H1 (cell line): ENCODE data around the gene EXT2. TPM values are rescaled to one million over a fixed set of nuclear protein-coding genes. Genes with fewer than 3 reads are reported as not detected.

Experiments used
- CTCF ChIA-PET: fragments of 300-600 bp; sonication (Branson Sonifier 250); formaldehyde crosslinking; loops from one replicate; lab custom pipeline; 2021; ENCODE audit not compliant: partially characterized antibody; lab: Charles Lee
- POLR2A ChIA-PET: fragments of 300-600 bp; sonication (Branson Sonifier 250); formaldehyde crosslinking; loops from one replicate; lab custom pipeline; 2021; ENCODE audit warnings: inconsistent platforms; ENCODE audit not compliant: partially characterized antibody; lab: Charles Lee
- DNase-seq, 2 experiments: peaks; one replicate each; pipeline versions ENCODE4 v3.0.0 to v3.0.0-alpha.2; 2010 to 2022; ENCODE audit warnings: low spot score in 2 of 2, low read depth in 1 of 2, mixed read lengths in 1 of 2
- FAIRE-seq: peaks from 2 replicates; lab custom pipeline; 2011; peaks lifted over from hg19 to GRCh38; lab: Jason Lieb, UNC
- H2AFZ ChIP-seq: 2 replicates; pipeline ENCODE4 v1.8.1; 2012; ENCODE audit warnings: low read length, inconsistent platforms
- H2AK5ac ChIP-seq: 2 replicates; pipeline ENCODE4 v1.6.1; 2013; ENCODE audit warnings: low read depth, low read length
- H2BK120ac ChIP-seq: replicated peaks from 2 replicates; pipeline ENCODE3; 2013; ENCODE audit warnings: low read depth, low read length, inconsistent platforms
- H2BK12ac ChIP-seq: 2 replicates; pipeline ENCODE4 v1.6.1; 2013; ENCODE audit warnings: low read depth, low read length
- H2BK15ac ChIP-seq: 2 replicates; pipeline ENCODE4 v1.6.1; 2013; ENCODE audit warnings: low read length
- H2BK20ac ChIP-seq: 2 replicates; pipeline ENCODE4 v1.6.1; 2013; ENCODE audit warnings: low read length
- H2BK5ac ChIP-seq: 2 replicates; pipeline ENCODE4 v1.6.1; 2013; ENCODE audit warnings: low read depth, low read length
- H3K14ac ChIP-seq: 2 replicates; pipeline ENCODE4 v1.6.1; 2013; ENCODE audit warnings: inconsistent platforms; ENCODE audit not compliant: insufficient read length
- H3K18ac ChIP-seq: 2 replicates; pipeline ENCODE4 v1.6.1; 2013; ENCODE audit warnings: low read length; ENCODE audit errors: extremely low read depth
- H3K23ac ChIP-seq: 2 replicates; pipeline ENCODE4 v1.6.1; 2013; ENCODE audit warnings: inconsistent platforms; ENCODE audit not compliant: insufficient read length
- H3K23me2 ChIP-seq: 2 replicates; pipeline ENCODE4 v1.6.1; 2013; ENCODE audit warnings: low read depth, low read length
- H3K27ac ChIP-seq: 2 replicates; pipeline ENCODE4 v1.6.1; 2011; ENCODE audit warnings: low read depth, low read length, inconsistent platforms
- H3K27me3 ChIP-seq, 4 experiments: replicated peaks in 1 of 4; 1 replicate in 1 of 4; 2 replicates in 3 of 4; pipeline versions ENCODE4 v1.6.1 to v1.8.1; 2011 to 2013; ENCODE audit warnings: low read length in 3 of 4, mild to moderate bottlenecking in 3 of 4, inconsistent platforms in 2 of 4, mixed read lengths in 2 of 4, moderate library complexity in 1 of 4; ENCODE audit not compliant: control insufficient read depth in 3 of 4, insufficient read depth in 3 of 4; ENCODE audit errors: extremely low read depth in 1 of 4
- H3K36me3 ChIP-seq, 4 experiments: 2 replicates each; pipeline versions ENCODE4 v1.6.1 to v1.8.1; 2011 to 2013; ENCODE audit warnings: mild to moderate bottlenecking in 4 of 4, low read length in 3 of 4, moderate library complexity in 2 of 4, control low read depth in 1 of 4, inconsistent platforms in 1 of 4; ENCODE audit not compliant: insufficient read depth in 4 of 4, control insufficient read depth in 2 of 4
- H3K4ac ChIP-seq: replicated peaks from 2 replicates; pipeline ENCODE3; 2013; ENCODE audit warnings: low read length, low read depth, mixed read lengths, inconsistent platforms; ENCODE audit not compliant: insufficient read length
- H3K4me1 ChIP-seq, 4 experiments: replicated peaks in 1 of 4; 1 replicate in 1 of 4; 2 replicates in 3 of 4; pipeline versions ENCODE4 v1.6.1 to v1.8.1; 2011 to 2013; ENCODE audit warnings: low read length in 3 of 4, inconsistent platforms in 2 of 4, mixed read lengths in 1 of 4; ENCODE audit not compliant: insufficient read depth in 4 of 4, control insufficient read depth in 3 of 4
- H3K4me2 ChIP-seq, 2 experiments: 2 replicates each; pipeline versions ENCODE4 v1.6.1 to v1.8.1; 2011 to 2013; ENCODE audit warnings: low read depth in 2 of 2, low read length in 2 of 2, control low read depth in 1 of 2, inconsistent platforms in 1 of 2, mild to moderate bottlenecking in 1 of 2; ENCODE audit not compliant: insufficient read depth in 1 of 2
- H3K4me3 ChIP-seq, 4 experiments: fragments of 200-600, 300-600 bp in 1 of 4; sonication (generic), shearing (Covaris generic), sonication (Bioruptor Twin) in 1 of 4; 2 replicates each; pipeline versions ENCODE4 v1.5.1 to v1.8.1; 2011 to 2016; ENCODE audit warnings: low read length in 4 of 4, low read depth in 3 of 4, control low read depth in 2 of 4, inconsistent platforms in 2 of 4, mild to moderate bottlenecking in 2 of 4, mixed read lengths in 1 of 4, moderate library complexity in 1 of 4; ENCODE audit not compliant: insufficient read depth in 2 of 4; ENCODE audit errors: extremely low read depth in 1 of 4
- H3K56ac ChIP-seq: replicated peaks from 2 replicates; pipeline ENCODE3; 2013; ENCODE audit warnings: low read depth, mild to moderate bottlenecking, mixed read lengths, low read length, inconsistent platforms; ENCODE audit not compliant: insufficient read length
- H3K79me1 ChIP-seq: 2 replicates; pipeline ENCODE4 v1.6.1; 2013; ENCODE audit warnings: low read depth, low read length, control low read depth
- H3K79me2 ChIP-seq, 2 experiments: 2 replicates each; pipeline versions ENCODE4 v1.6.1 to v1.8.1; 2012 to 2013; ENCODE audit warnings: low read length in 2 of 2, mild to moderate bottlenecking in 2 of 2, inconsistent platforms in 1 of 2; ENCODE audit not compliant: insufficient read depth in 2 of 2, control insufficient read depth in 1 of 2
- H3K9ac ChIP-seq, 4 experiments: replicated peaks in 1 of 4; 1 replicate in 1 of 4; 2 replicates in 3 of 4; pipeline versions ENCODE4 v1.6.1 to v1.8.1; 2011 to 2013; ENCODE audit warnings: low read depth in 3 of 4, low read length in 3 of 4, control low read depth in 2 of 4, mild to moderate bottlenecking in 2 of 4, moderate library complexity in 2 of 4, inconsistent platforms in 1 of 4; ENCODE audit errors: extremely low read depth in 1 of 4
- H3K9me3 ChIP-seq, 2 experiments: 2 replicates each; pipeline versions ENCODE4 v1.6.1 to v1.8.1; 2012 to 2013; ENCODE audit warnings: mild to moderate bottlenecking in 2 of 2, moderate library complexity in 2 of 2, control low read depth in 1 of 2, inconsistent platforms in 1 of 2, low read depth in 1 of 2, low read length in 1 of 2, mixed read lengths in 1 of 2; ENCODE audit not compliant: insufficient read depth in 2 of 2
- H4K20me1 ChIP-seq, 2 experiments: replicated peaks in 1 of 2; 2 replicates each; pipeline versions ENCODE3 to v1.8.1; 2011 to 2013; ENCODE audit warnings: inconsistent platforms in 2 of 2, low read length in 2 of 2, mild to moderate bottlenecking in 1 of 2; ENCODE audit not compliant: insufficient read depth in 2 of 2, control insufficient read depth in 1 of 2
- H4K5ac ChIP-seq: 2 replicates; pipeline ENCODE4 v1.6.1; 2013; ENCODE audit warnings: low read length, low read depth, mixed read lengths, inconsistent platforms; ENCODE audit not compliant: insufficient read length
- H4K8ac ChIP-seq: 2 replicates; pipeline ENCODE4 v1.8.0; 2013; ENCODE audit warnings: mild to moderate bottlenecking, moderate library complexity, low read length, inconsistent platforms; ENCODE audit not compliant: insufficient read depth; ENCODE audit errors: extremely low read depth
- H4K91ac ChIP-seq: replicated peaks from 2 replicates; pipeline ENCODE3; 2013; ENCODE audit warnings: low read length, mixed read lengths, inconsistent platforms; ENCODE audit not compliant: insufficient read length
- BRCA1 ChIP-seq: IDR thresholded peaks from 2 replicates; pipeline ENCODE4 v1.6.1; 2012; ENCODE audit warnings: low read depth, low read length, improper control_type of control experiment
- EZH2 ChIP-seq: fragments of 200-600 bp; sonication (generic); IDR thresholded peaks from 2 replicates; pipeline ENCODE4 v1.7.1; 2012; ENCODE audit warnings: low read depth, mild to moderate bottlenecking, moderate library complexity, low read length, inconsistent platforms; ENCODE audit not compliant: severe bottlenecking
- JUN ChIP-seq: IDR thresholded peaks from 2 replicates; pipeline ENCODE4 v1.6.1; 2011; ENCODE audit warnings: low read depth, mild to moderate bottlenecking, improper control_type of control experiment, low read length
- PHF8 ChIP-seq: fragments of 200-600 bp; sonication (generic); conservative IDR thresholded peaks from 2 replicates; pipeline ENCODE4 v1.7.1; 2012; ENCODE audit warnings: low read depth, mild to moderate bottlenecking, inconsistent platforms, low read length, moderate library complexity
- TAF7 ChIP-seq: optimal IDR thresholded peaks from 2 replicates; pipeline ENCODE3; 2011; ENCODE audit warnings: low read depth, mild to moderate bottlenecking, inconsistent platforms, low read length, moderate library complexity, borderline replicate concordance
- ZNF274 ChIP-seq: IDR thresholded peaks from 2 replicates; pipeline ENCODE4 v1.7.0; 2012; ENCODE audit warnings: low read length, borderline replicate concordance; ENCODE audit errors: extremely low read depth
- polyA plus RNA-seq, 7 experiments: library from polyadenylated mRNA; depleted of rRNA in 3 of 7; stranded (reverse) in 5 of 7; unstranded in 2 of 7; fragments of >200 nt in 5 of 7; fragments of 200-250 nt in 2 of 7; gene quantifications; 1 replicate in 5 of 7; 2 replicates in 1 of 7; 4 replicates in 1 of 7; pipeline versions ENCODE4 v1.2.1 to v1.2.3, GENCODE V29; 2011 to 2013; ENCODE audit warnings: missing spikeins in 2 of 7, mixed read lengths in 2 of 7
- total RNA-seq: library from RNA; stranded (reverse); fragmentation: NEBNext Ultra II Directional; extraction: Animal tissue kit (Norgen Biotek cat#: 25700); gene quantifications from 2 replicates; pipeline ENCODE4 v1.2.1, GENCODE V29; 2021

EXT2 gene
- total and polyA plus RNA-seq, 2 of the 8 experiments (the other 6 are each of a cell fraction or from before 2014, with no cell fraction given) = 29.8 to 42.8 TPM

GRCh38 chr11:44185522-44185921 is 90.0 kb downstream of the EXT2 start:
- no peak overlapping the region for H3K4me3 ChIP-seq
- H3K36me3 ChIP-seq = peaks cover 0 to 2% (median 0%) of the 10 kb centered on the region in 4 experiments; a peak in 2 of 8 replicates
- H2AK5ac ChIP-seq = no peak overlapping the region
- no peak overlapping the region for H3K4ac ChIP-seq
- H4K5ac ChIP-seq = no peak overlapping the region
- no peak overlapping the region for H3K14ac ChIP-seq
- no peak overlapping the region for H2BK12ac ChIP-seq
- no peak overlapping the region for H2BK20ac ChIP-seq
- no peak overlapping the region for H2BK5ac ChIP-seq
- POLR2A ChIA-PET = no interaction called here
- no peaks in the 10 kb centered on the region for H3K23me2 ChIP-seq
- H3K79me2 ChIP-seq = no peaks in the 10 kb centered on the region
- no peak overlapping the region for H3K23ac ChIP-seq
- no peak overlapping the region for H4K8ac ChIP-seq
- CTCF ChIA-PET = interaction anchor here (0.9 to 1.2 kb wide), 3 partner anchors 8 to 21 kb away, joined by 3 read pairs; no protein-coding TSS in a partner anchor
- DNase-seq (no peak), FAIRE-seq (no peak)
- H3K27ac ChIP-seq = no peak overlapping the region
- H3K27me3 ChIP-seq = no peaks in the 10 kb centered on the region
- H2BK15ac ChIP-seq = no peak overlapping the region
- no peak overlapping the region for H2AFZ ChIP-seq
- no peak overlapping the region for H2BK120ac ChIP-seq
- H3K56ac ChIP-seq = no peak overlapping the region
- peaks cover 10 to 14% of the 10 kb centered on the region in 2 experiments for H3K9me3 ChIP-seq
- H3K9ac ChIP-seq = peak overlapping the region in 1 of 4 experiments; percentile 34; a peak in 1 of 7 replicates
- H3K79me1 ChIP-seq = no peaks in the 10 kb centered on the region
- TF ChIP-seq ZNF274 (no peak), EZH2 (no peak), BRCA1 (no peak), PHF8 (no peak), TAF7 (no peak), JUN (no peak)
- no peak overlapping the region for H3K18ac ChIP-seq
- H3K4me1 ChIP-seq = peaks cover 0 to 3% (median 2%) of the 10 kb centered on the region in 4 experiments; a peak in 2 of 7 replicates
- H4K20me1 ChIP-seq = no peaks in the 10 kb centered on the region
- no peak overlapping the region for H3K4me2 ChIP-seq
- no peak overlapping the region for H4K91ac ChIP-seq
